GM13977 (cell line): Measurements from ENCODE around the gene RNU1-1.
"Not testable (repeated sequence)": the region's sequence is repeated elsewhere in the genome, so short reads cannot be mapped to it uniquely, and the experiment has no call there.

ENCODE experiments used
- DNase-seq: peaks from one replicate; pipeline ENCODE4 v3.0.0; 2012; ENCODE audit warnings: low spot score
- CTCF ChIP-seq: IDR thresholded peaks from 2 replicates; pipeline ENCODE4 v1.5.1; 2012; ENCODE audit warnings: mild to moderate bottlenecking, control low read depth; ENCODE audit not compliant: insufficient read depth; ENCODE audit errors: extremely low read depth, missing control alignments
- in situ Hi-C: fragments of 300-500 bp; cut with MboI; formaldehyde crosslinking; loops from one replicate; pipeline ENCODE4 v1.12.0; 2022; ENCODE audit warnings: low sequenced_read_pairs, low pct_unique_long_range_greater_than_20kb, mixed read lengths, inconsistent platforms; ENCODE audit not compliant: unreplicated experiment

RNU1-1 gene

DNA sequence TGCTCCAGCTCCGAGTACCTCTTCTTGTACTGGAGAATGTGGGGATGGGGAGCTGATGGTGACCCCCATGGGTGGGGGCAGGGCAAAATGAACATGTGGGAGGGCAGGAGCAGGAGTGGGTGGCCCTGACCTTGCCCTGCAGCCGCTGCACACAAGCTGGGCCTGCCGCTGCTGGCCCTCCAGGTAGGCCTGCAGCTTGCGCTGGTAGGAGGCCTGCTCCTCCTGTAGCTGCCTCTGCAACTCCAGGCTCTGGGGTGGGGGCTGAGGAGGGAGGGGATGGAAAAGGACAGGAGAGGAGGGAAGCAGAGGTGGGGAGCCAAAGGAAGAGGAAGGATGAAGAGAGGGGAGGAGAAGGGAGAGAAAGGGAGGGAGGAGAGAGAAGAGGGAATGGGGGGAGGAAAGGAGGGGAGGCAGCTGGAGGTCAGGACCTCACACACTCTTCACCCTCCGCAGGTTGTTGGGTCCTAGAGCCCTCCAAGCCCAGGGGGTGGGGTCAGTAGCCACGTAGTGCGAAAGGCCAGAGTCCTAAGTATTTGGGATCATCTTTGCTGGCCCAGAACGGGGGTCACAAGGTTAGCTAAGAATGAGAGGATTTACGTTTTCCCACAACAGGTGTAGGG is 22.9 kb downstream of the RNU1-1 start:
- in situ Hi-C loops: no loop called here
- no peak for TF ChIP-seq CTCF
- DNase-seq: no peak

DNA sequence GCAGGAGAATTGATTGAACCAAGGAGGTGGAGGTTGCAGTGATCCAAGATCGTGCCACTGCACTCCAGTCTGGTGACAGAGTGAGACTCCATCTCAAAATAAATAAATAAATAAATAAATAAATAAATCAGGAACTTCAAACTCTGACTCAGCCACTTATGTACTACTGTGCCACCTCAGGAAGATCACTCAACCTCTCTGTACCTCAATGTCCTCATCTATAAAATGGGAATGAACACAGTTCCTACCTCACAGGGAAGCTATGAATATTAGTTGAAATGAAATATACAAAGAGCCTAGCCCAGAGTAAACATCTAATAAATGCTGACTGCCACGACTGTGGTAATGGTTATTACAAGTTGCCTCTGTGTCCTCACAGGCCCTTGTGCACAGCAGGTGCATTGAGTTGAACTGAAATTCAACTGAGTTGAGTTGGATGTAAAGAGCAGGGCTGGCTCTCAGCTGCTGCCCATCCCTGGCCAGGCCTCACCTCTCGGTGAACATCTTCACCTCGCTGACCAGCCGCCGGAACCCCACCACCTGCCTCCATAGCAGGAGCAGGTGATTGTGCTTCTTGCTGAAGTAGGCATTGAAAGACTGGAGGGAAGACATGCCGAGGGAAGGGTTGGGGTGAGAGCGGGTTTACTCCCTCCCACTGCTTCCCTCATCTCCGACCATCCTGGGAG is 24.7 kb downstream of the RNU1-1 start:
- DNase-seq, in situ Hi-C loops: not testable (repeated sequence)

GRCh38 chr1:16487011-16487410 is 27.1 kb downstream of the RNU1-1 start:
- DNase-seq, in situ Hi-C loops: not testable (repeated sequence)

GRCh38 chr1:16486316-16486715 is 27.8 kb downstream of the RNU1-1 start:
- in situ Hi-C loops, DNase-seq: not testable (repeated sequence)

DNA sequence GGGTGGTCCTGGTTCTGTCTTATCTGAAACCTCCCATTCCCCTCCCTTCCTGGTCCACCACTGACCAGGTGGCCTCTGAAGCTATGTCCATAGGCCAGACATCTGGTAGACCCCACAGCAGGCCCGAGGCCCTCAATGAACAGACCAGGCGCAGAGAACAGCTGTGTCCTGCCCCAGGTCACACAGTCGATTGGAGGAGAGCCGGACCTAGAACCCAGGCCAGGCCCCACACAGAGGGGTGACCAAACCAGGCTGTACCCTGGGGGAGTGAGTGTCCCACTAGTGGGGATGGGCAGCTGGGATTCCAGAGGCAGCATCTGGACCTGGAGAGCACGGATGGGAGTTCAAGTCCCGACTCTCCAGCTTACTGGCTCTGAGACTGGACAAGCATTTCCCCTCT is 29.2 kb downstream of the RNU1-1 start:
- in situ Hi-C loops: no loop called here
- no peak for TF ChIP-seq CTCF
- no peak for DNase-seq

- DNase-seq: no peak
- no peak for TF ChIP-seq CTCF
- in situ Hi-C loops: no loop called here
Measured at GRCh38 chr1:16484501-16484835, 29.6 kb downstream of the RNU1-1 start.

GRCh38 chr1:16483639-16484500 is 30.2 kb downstream of the RNU1-1 start:
- DNase-seq, in situ Hi-C loops: not testable (repeated sequence)

GRCh38 chr1:16483146-16483545 is 30.9 kb downstream of the RNU1-1 start:
- in situ Hi-C loops, DNase-seq: not testable (repeated sequence)

- DNase-seq: no peak
- TF ChIP-seq CTCF: no peak
- in situ Hi-C loops: no loop called here
Measured at GRCh38 chr1:16478091-16478490, 36.0 kb downstream of the RNU1-1 start.

DNA sequence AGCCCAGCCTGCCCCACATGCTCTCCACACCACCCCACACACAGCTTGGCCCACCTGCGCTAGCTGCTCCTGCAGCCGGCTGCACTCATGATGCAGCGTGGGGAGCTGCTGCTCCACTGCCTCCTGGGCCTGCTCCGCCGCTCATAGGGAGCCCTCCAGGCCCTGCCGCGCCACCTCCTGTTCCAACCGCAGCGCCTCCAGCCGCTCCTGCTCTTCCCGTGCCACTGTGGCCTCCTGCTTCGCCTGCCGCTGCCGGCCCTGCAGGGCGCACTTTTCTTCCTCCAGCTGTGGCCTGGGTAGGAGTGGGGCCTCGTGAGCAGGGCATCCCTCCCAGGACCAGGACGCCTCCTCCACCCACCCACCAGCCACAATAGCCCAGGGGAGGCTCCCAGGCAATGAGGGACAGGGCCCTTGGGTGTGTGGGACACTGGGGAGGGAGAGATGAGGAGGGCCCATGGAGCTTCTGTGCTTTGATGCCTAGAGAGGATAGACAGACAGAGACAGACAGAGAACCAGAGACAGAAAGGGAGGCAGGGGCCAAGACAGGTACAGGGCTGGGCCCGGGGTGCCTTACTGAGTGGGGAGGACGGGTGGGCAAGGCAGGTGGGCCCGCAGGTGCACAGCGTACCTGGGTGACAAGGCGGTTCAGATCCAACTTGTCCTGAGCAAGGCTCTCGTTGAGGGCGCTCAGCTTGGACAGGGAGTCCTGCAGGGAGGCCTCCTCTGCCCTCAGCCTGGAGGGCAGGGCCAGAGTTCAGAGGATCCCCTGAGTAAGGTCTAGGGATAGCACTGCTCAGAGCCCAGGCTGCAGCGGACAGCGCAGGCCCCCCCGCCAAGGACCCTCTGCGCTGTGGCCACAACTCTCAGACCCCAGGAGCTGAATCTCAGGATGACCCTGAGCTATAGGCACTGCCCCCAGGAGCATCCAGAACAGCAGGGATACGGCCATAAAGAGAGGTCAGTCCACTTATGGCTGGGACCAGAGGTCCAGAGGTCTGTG is 38.0 kb downstream of the RNU1-1 start:
- in situ Hi-C loops: not testable (repeated sequence)

More for the DNA sequence above, 38.0 kb downstream of the RNU1-1 start:
- not testable (repeated sequence) for DNase-seq
